A549 (cell line): ENCODE data around the gene DDX55.

Experiments used
- CTCF ChIP-seq: fragments of >200 bp; sonication (Bioruptor Twin); formaldehyde crosslinking; IDR thresholded peaks from 3 replicates; pipeline ENCODE4 v1.5.1; 2016
- EHF ChIP-seq: fragments of 250-450 bp; sonication (Bioruptor Pico); IDR thresholded peaks from 2 replicates; pipeline ENCODE4 v1.5.0; 2020; ENCODE audit warnings: mild to moderate bottlenecking
- TP53 ChIP-seq: fragments of 250-450 bp; sonication (Bioruptor Pico); IDR thresholded peaks from 2 replicates; pipeline ENCODE4 v1.5.0; 2021; ENCODE audit warnings: mild to moderate bottlenecking, moderate library complexity

GRCh38 chr12:123657211-123657610 lies 55.3 kb downstream of the DDX55 start:
- TF ChIP-seq CTCF (no peak), EHF (CRISPR knock-in tag) (no peak), TP53 (no peak)
